Neural cell (in vitro differentiated cells): ENCODE measurements around the gene SSTR1.

Source experiments
- EP300 ChIP-seq: fragments of 450-650 bp; conservative IDR thresholded peaks from 2 replicates; pipeline ENCODE4 v1.6.1; 2014; ENCODE audit warnings: antibody characterized with exemption, mild to moderate bottlenecking, moderate library complexity; ENCODE audit not compliant: poor library complexity, severe bottlenecking
- EZH2 ChIP-seq: fragments of 200-600, 300-800 bp; shearing (Covaris generic), sonication (generic); IDR thresholded peaks from 2 replicates; pipeline ENCODE4 v1.6.1; 2014; ENCODE audit warnings: antibody characterized with exemption, low read length, borderline replicate concordance, mild to moderate bottlenecking; ENCODE audit not compliant: insufficient read depth, poor library complexity, severe bottlenecking
- POLR2AphosphoS5 ChIP-seq: IDR thresholded peaks from 2 replicates; pipeline ENCODE4 v1.6.1; 2012
- RAD21 ChIP-seq: fragments of 450-650 bp; conservative IDR thresholded peaks from 2 replicates; pipeline ENCODE4 v1.6.1; 2014; ENCODE audit warnings: antibody characterized with exemption, mild to moderate bottlenecking, moderate library complexity
- REST ChIP-seq: IDR thresholded peaks from 2 replicates; pipeline ENCODE4 v1.6.1; 2012; ENCODE audit warnings: borderline replicate concordance
- SMC3 ChIP-seq: fragments of 450-650 bp; conservative IDR thresholded peaks from 2 replicates; pipeline ENCODE4 v1.6.1; 2014; ENCODE audit warnings: antibody characterized with exemption, mild to moderate bottlenecking, moderate library complexity; ENCODE audit not compliant: poor library complexity
- TAF1 ChIP-seq: IDR thresholded peaks from 2 replicates; pipeline ENCODE4 v1.6.1; 2012; ENCODE audit warnings: low read depth
- TF ChIP-seq, protein P1 (sequence below): fragments of 450-650 bp; IDR thresholded peaks from 2 replicates; pipeline ENCODE4 v1.5.1; 2014; ENCODE audit warnings: antibody characterized with exemption, mild to moderate bottlenecking, moderate library complexity; ENCODE audit not compliant: poor library complexity, severe bottlenecking

DNA sequence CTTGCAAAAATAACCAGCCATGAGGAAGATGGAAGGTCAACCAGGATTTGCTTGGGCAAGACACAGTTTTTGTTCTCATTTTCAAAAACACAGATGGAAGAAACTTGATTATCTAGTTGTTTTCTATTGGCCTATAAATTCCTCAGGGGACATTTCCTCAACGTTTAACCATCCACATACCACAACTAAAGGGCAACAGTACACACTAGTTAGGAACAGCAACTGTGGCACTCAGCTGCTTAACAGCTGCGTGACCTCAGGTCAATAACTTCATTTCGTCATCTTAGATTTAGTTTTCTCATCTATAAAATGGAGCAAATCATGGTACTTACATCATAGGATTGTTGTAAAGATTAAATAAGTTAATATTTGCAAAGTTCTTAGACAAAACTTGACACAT lies 18.7 kb downstream of the SSTR1 start:
- TF ChIP-seq EP300 (no peak), EZH2 (no peak), RAD21 (no peak), REST (no peak), TAF1 (no peak), SMC3 (no peak), POLR2AphosphoS5 (no peak)
- TF ChIP-seq, protein P1, sequence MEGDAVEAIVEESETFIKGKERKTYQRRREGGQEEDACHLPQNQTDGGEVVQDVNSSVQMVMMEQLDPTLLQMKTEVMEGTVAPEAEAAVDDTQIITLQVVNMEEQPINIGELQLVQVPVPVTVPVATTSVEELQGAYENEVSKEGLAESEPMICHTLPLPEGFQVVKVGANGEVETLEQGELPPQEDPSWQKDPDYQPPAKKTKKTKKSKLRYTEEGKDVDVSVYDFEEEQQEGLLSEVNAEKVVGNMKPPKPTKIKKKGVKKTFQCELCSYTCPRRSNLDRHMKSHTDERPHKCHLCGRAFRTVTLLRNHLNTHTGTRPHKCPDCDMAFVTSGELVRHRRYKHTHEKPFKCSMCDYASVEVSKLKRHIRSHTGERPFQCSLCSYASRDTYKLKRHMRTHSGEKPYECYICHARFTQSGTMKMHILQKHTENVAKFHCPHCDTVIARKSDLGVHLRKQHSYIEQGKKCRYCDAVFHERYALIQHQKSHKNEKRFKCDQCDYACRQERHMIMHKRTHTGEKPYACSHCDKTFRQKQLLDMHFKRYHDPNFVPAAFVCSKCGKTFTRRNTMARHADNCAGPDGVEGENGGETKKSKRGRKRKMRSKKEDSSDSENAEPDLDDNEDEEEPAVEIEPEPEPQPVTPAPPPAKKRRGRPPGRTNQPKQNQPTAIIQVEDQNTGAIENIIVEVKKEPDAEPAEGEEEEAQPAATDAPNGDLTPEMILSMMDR: no peak
